HS-5 (cell line): ENCODE measurements around the gene OR2V1.
"Not testable (repeated sequence)": the region's sequence is repeated elsewhere in the genome, so short reads cannot be mapped to it uniquely, and the experiment has no call there.

Experiments
- DNase-seq: peaks from one replicate; pipeline ENCODE4 v3.0.0-alpha.2; 2012; ENCODE audit warnings: low read depth

The OR2V1 gene

DNA sequence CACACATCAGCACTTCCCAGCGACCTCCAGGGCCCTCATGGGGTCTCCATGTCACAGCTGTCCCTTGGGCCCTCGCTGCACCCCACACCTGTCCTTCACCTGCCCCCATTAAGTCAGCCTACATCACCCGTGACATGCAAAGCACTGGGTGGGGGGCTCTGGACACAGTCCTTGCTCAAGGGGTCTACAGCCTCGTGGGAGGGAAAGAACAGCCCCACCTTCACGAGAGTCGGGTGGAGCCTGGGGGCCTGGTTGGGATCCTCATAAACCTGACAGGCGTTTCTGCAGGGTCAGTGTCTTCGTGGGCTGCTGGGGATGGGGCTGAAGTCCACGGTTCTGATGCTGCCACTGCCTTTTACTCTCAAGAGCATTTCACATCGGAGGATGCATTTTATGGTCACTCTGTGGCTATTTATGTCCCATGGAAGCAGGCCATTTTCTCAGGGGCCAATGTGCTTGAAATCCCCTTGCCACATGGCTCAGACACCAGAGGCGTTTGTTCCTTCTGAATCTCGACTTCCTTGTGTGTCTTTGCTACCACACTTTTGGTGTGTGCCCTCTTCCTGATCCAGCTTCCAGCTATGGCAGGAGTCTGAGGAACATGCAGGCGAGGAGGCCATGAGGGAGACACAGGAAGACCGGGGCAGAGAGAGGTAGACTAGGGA, at the start of gene OR2V1:
Gene OR2V1 (minus strand): TSS at position 338 of the 665 bp plus-strand sequence. CDS start 5,865 bp downstream, outside the sequence.
- no peak for DNase-seq

DNA sequence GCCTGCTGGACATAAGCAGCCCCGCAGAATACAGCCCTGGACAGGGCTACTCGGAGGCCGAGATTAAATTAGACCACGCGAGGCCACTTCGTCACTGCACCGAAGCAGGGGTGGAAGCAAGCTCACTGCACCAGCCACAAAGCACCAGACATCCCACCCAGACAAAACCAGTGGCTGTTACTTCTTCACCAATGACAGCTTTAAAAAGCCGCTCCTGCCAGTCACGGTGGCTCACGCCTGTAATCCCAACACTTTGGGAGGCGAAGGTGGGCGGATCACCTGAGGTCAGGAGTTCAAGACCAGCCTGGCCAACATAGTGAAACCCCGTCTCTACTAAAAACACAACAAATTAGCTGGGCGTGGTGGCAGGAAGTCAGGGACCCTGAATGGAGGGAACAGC, 46.6 kb upstream of the OR2V1 start:
- not testable (repeated sequence) for DNase-seq

DNA sequence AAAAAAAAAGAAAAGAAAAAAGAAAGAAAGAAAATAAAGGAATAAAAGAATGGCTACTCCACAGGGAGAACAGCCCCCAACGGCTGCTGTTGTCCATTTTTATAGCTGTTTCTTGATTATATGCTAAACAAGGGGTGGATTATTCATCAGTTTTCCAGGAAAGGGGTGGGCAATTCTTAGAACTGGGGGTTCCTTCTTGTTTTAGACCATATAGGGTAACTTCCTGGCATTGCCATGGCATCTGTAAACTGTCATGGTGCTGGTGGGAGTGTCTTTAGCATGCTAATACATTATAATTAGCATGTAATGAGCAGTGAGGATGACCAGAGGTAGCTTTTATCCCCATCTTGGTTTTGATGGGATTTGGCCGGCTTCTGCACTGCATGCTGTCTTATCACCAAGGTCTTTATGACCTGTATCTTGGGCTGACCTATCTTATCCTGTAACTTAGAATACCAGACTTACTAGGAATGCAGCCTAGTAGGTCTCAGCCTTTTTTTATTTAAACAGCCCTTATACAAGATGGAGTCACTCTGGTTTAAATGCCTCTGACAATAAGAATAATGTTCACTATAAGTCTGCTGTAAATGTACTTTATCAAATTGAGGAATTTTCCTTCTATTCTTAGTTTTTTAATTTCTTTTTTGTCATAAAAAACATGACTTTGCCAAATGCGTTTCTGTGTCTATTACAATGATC, 45.4 kb upstream of the OR2V1 start:
- no peak for DNase-seq

- no peak for DNase-seq
Measured at GRCh38 chr5:181173420-181174342, 42.7 kb upstream of the OR2V1 start.

- no peak for DNase-seq
Measured at GRCh38 chr5:181173027-181173419, 42.1 kb upstream of the OR2V1 start.

DNA sequence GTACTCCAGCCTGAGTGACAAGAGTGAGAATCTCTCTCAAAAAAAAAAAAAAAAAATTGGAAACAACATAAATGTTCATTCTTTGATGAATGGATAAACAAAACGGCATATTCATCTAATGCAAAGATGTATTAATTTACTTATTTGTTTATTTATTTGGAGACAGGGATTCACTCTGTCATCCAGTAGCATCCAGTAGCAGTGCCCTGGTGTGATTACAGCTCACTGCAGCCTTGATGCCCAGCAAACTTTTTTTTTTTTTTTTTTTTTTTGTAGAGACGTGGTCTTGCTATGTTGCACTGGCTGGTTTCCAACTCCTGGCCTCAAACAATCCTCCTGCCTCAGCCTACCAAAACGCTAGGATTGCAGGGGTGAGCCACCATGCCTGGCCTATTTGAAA, 40.8 kb upstream of the OR2V1 start:
- no peak for DNase-seq

- DNase-seq: no peak
Measured at GRCh38 chr5:181170996-181171395, 40.0 kb upstream of the OR2V1 start.

DNA sequence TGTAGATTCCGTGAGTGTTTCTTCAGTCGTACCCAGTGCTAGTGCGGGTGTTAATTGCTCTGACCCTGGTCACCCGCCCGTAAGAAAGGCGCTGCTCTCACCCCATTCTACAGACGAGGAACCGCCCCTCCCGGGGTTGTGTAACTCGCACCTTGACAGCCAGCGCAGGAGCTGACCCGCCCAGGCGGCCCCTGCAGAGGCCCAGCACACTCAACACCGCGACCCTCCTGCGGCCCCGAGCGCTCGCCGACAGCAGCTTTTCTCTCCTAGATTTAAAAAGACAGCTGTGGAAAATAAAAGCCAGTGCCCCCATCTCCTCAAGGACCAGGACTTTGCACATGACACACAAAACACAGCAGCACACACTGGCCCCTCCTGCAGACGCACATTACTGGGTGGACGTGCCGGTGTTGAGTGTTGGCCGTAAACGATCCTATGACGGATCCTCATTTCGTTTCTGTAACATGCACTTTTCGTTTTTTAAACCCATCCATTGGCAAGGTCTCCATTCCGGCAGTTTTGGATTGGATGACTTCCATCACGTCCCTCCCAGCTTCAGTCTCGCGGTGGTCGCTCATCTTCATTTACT, 39.4 kb upstream of the OR2V1 start:
- DNase-seq: no peak

DNA sequence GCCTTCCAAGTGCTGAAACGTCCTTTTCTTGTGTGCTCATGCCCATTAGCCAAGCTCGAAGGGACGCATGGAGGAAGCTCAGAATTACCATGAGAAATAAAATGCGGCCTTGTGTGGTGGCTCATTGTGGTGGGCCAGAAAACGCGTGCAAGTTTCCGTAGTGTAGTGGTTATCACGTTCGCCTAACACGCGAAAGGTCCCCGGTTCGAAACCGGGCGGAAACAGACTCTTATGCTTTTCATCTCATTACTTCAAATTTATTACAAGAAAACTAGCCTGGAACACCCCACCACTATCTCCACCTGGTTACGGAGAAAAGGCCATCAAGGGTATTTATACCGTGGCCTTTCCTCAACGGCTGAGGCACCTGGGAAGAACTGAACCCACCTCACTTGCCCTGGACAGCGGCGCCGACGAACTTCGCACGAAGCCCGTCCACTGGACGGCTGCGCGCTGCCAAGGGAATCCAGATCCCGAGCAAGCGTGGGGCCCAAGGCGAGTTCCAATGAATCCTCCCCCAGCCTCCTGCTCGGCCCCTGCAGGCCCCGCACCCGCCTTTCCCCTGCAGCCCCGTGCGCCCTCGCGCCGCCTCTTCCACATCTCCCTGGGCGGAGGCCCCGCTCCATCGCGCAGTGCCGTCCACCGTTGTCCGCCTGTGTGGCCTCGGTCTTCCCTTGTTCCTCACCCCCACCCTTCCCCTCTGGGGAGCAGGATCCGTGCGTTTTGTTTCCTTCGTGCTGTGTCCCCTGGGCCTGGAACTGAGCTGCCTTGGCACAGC, 38.7 kb upstream of the OR2V1 start:
- DNase-seq: not testable (repeated sequence)

GRCh38 chr5:181168595-181169118, 37.7 kb upstream of the OR2V1 start:
- DNase-seq: no peak

GRCh38 chr5:181167814-181168488, 37.0 kb upstream of the OR2V1 start:
- no peak for DNase-seq

GRCh38 chr5:181166812-181167733, 36.1 kb upstream of the OR2V1 start:
- no peak for DNase-seq

- no peak for DNase-seq
Measured at GRCh38 chr5:181164076-181164952, 33.3 kb upstream of the OR2V1 start.

GRCh38 chr5:181163487-181164075, 32.6 kb upstream of the OR2V1 start:
- no peak for DNase-seq

DNA sequence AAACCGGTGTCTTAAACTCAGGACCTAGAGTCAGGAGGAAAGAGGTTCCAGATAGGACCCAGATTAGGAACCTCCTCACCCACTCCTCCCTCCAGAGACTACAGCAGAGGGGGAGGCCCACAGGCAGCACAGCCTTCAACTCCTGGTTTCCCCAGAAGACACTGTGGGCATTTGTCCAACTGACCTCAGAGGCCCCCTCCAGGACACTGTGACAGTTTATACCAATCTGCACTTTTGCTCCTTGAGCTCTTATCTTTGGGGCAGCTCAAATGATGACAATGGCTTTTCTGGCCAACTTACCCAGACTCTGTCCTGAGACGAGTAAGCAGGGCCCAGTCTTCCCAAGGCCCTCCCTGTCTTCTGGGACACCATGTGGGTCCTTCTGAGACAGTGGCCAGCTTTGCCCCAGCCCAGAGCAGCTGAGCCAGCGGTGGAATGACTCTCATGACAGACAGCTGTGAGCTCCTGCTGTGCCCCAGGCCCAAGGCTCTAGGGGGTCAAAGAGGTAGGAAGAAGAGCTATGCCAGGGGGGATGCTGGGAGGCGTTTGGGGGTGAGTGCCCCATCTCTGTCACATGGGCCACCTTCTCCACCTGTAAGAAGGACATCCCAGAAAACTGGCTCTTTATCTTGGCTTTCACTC, 30.7 kb upstream of the OR2V1 start:
- no peak for DNase-seq

GRCh38 chr5:181160755-181161533, 30.0 kb upstream of the OR2V1 start:
- DNase-seq: not testable (repeated sequence)
